Lung (tissue), 12 donors: Measurements from ENCODE around the gene TTLL12. TPM values are rescaled to one million over a fixed set of nuclear protein-coding genes. Genes with fewer than 3 reads are reported as not detected.
A peak's percentile ranks its signal among the peaks of the same experiment; 100 is the strongest.

Source experiments
- ATAC-seq: fragments of 200-7000 bp; cut with Tn5 transposase; one replicate; pipeline ENCODE4 v1.9.1; 2020; ENCODE audit warnings: moderate number of reproducible peaks; ENCODE audit not compliant: insufficient read depth, low FRiP score
- DNase-seq, 3 donors: peaks; one replicate each; pipeline ENCODE4 v3.0.0-alpha.2; 2013 to 2017
- H3K27ac ChIP-seq, 2 donors: one replicate each; pipeline ENCODE4 v1.5.1; 2013; ENCODE audit warnings: mild to moderate bottlenecking in 2 of 2, moderate library complexity in 2 of 2, control low read depth in 1 of 2, inconsistent platforms in 1 of 2, low read depth in 1 of 2, low read length in 1 of 2
- H3K27me3 ChIP-seq, 3 donors: one replicate each; pipeline ENCODE4 v1.5.1; 2013; ENCODE audit warnings: low read length in 2 of 3; ENCODE audit not compliant: control insufficient read depth in 3 of 3, insufficient read depth in 3 of 3
- H3K36me3 ChIP-seq, 4 donors: one replicate each; pipeline ENCODE4 v1.5.1; 2013; ENCODE audit warnings: low read length in 4 of 4, mild to moderate bottlenecking in 1 of 4, moderate library complexity in 1 of 4; ENCODE audit not compliant: control insufficient read depth in 4 of 4, insufficient read depth in 4 of 4
- H3K4me1 ChIP-seq, 5 donors: one replicate each; pipeline ENCODE4 v1.5.1; 2013; ENCODE audit warnings: low read length in 5 of 5, mild to moderate bottlenecking in 2 of 5, moderate library complexity in 1 of 5; ENCODE audit not compliant: control insufficient read depth in 5 of 5, insufficient read depth in 5 of 5
- H3K4me3 ChIP-seq: one replicate; pipeline ENCODE4 v1.5.1; 2013; ENCODE audit warnings: mild to moderate bottlenecking, control low read depth, moderate library complexity
- H3K9ac ChIP-seq, 2 donors: one replicate each; pipeline ENCODE4 v1.5.1; 2013; ENCODE audit warnings: low read length in 2 of 2, control low read depth in 1 of 2; ENCODE audit not compliant: insufficient read depth in 1 of 2
- H3K9me3 ChIP-seq, 4 donors: one replicate each; pipeline ENCODE4 v1.5.1; 2013; ENCODE audit warnings: low read length in 3 of 4, mild to moderate bottlenecking in 1 of 4, moderate library complexity in 1 of 4; ENCODE audit not compliant: control insufficient read depth in 4 of 4, insufficient read depth in 3 of 4
- CTCF ChIP-seq: IDR thresholded peaks from 2 replicates; pipeline ENCODE4 v1.5.1; 2012; ENCODE audit warnings: mild to moderate bottlenecking; ENCODE audit errors: control extremely low read depth, extremely low read depth
- WGBS, 2 donors: extraction: QIAGEN DNeasy Blood & Tissue Kit; methylation state at CpG; one replicate each; pipeline ENCODE4 v1.1.7; 2013; 5-methylcytosine and 5-hydroxymethylcytosine counted together
- polyA plus RNA-seq, 2 donors: library from polyadenylated mRNA; stranded (reverse); fragments of 200-250 nt; gene quantifications; one replicate each; pipeline ENCODE4 v1.2.1, GENCODE V29; 2013
- total RNA-seq, 2 donors: library from RNA; depleted of rRNA in 1 of 2; stranded (reverse); fragments of >200 nt in 1 of 2; gene quantifications; one replicate each; pipeline ENCODE4 v1.2.1, GENCODE V29; 2014 to 2021
- donor health status: control.
- donor health status: control.
- donor health status: Bipolar disorder and iron deficiency.
- donor health status: healthy.
- donor health status: DM: yes; HTN: yes; CAD: no.

TTLL12 gene
- total and polyA plus RNA-seq, 4 donors = 15.8 to 35.5 (median 25.3) TPM

- Histone ChIP-seq H3K9me3 (no peaks in the 10 kb centered on the region), H3K27ac (no peak overlapping the region), H3K36me3 (no peaks in the 10 kb centered on the region), H3K4me1 (peaks cover 0 to 19% (median 4%) of the 10 kb centered on the region in 5 donors), H3K9ac (no peak overlapping the region), H3K27me3 (no peaks in the 10 kb centered on the region), H3K4me3 (no peak overlapping the region)
- DNase-seq (peak in 1 of 3 donors; percentile 47), ATAC-seq (no peak)
- WGBS, 2 donors = 70 to 75% methylated on average over 8 of the region's 8 CpGs
- no peak for TF ChIP-seq CTCF
Observed at GRCh38 chr22:43228330-43228729, 41.4 kb upstream of the TTLL12 start.

GRCh38 chr22:43227239-43227630 lies 40.3 kb upstream of the TTLL12 start:
- no peaks in the 10 kb centered on the region for H3K36me3 ChIP-seq
- peak; percentile 45 to 52 (median 48) for DNase-seq
- TF ChIP-seq CTCF = no peak
- no peak overlapping the region for H3K27ac ChIP-seq
- H3K4me1 ChIP-seq = peaks cover 0 to 24% (median 9%) of the 10 kb centered on the region in 5 donors
- no peak overlapping the region for H3K9ac ChIP-seq
- no peaks in the 10 kb centered on the region for H3K27me3 ChIP-seq
- WGBS, 2 donors = 74 to 76% methylated on average over 17 of the region's 17 CpGs
- H3K9me3 ChIP-seq = no peaks in the 10 kb centered on the region
- ATAC-seq = no peak
- H3K4me3 ChIP-seq = no peak overlapping the region

- 58 to 73% methylated on average over 17 to 19 of the region's 19 CpGs for WGBS, 2 donors
- no peaks in the 10 kb centered on the region for H3K9me3 ChIP-seq
- no peak overlapping the region for H3K9ac ChIP-seq
- DNase-seq = peak; percentile 74 to 80 (median 79)
- ATAC-seq = no peak
- no peak overlapping the region for H3K27ac ChIP-seq
- H3K4me3 ChIP-seq = no peak overlapping the region
- H3K4me1 ChIP-seq = peaks cover 0 to 27% (median 12%) of the 10 kb centered on the region in 5 donors
- no peaks in the 10 kb centered on the region for H3K27me3 ChIP-seq
- H3K36me3 ChIP-seq = no peaks in the 10 kb centered on the region
- no peak for TF ChIP-seq CTCF
Observed at GRCh38 chr22:43226377-43227238, 39.7 kb upstream of the TTLL12 start.
